GM10248 (cell line): ENCODE results near the gene HDAC6.

ENCODE experiments used
- CTCF ChIA-PET: fragments of 300-600 bp; sonication (Branson Sonifier 250); formaldehyde crosslinking; extraction: SDS; loops from one replicate; lab custom pipeline; 2021; ENCODE audit warnings: antibody characterized with exemption; lab: Yijun Ruan, JAX
- POLR2A ChIA-PET: fragments of 350-650 bp; sonication (Branson Sonifier 250); formaldehyde crosslinking; extraction: SDS; loops from one replicate; lab custom pipeline; 2020; ENCODE audit warnings: antibody characterized with exemption; lab: Yijun Ruan, JAX
- DNase-seq: peaks from one replicate; pipeline ENCODE4 v3.0.0; 2012; ENCODE audit errors: extremely low spot score
- CTCF ChIP-seq: IDR thresholded peaks from 2 replicates; pipeline ENCODE4 v1.5.1; 2012; ENCODE audit warnings: mild to moderate bottlenecking, low read depth; ENCODE audit errors: extremely low read depth, missing control alignments, control extremely low read depth

The HDAC6 gene

GRCh38 chrX:48806081-48806480 lies 4.2 kb downstream of the HDAC6 start:
- ChIA-PET CTCF (interaction anchor here (1.0 to 1.7 kb wide), 3 partner anchors 20 to 158 kb away, joined by 3 to 4 read pairs (median 4); partner anchors contain the start of gene ERAS), POLR2A (no interaction called here)
- DNase-seq, result no peak
- no peak for TF ChIP-seq CTCF

GRCh38 chrX:48813644-48814043 lies 11.8 kb downstream of the HDAC6 start:
- no peak for TF ChIP-seq CTCF
- DNase-seq, result no peak
- ChIA-PET POLR2A (no interaction called here), CTCF (no interaction called here)

GRCh38 chrX:48814722-48815121 lies 12.9 kb downstream of the HDAC6 start:
- no peak for DNase-seq
- ChIA-PET CTCF (no interaction called here), POLR2A (no interaction called here)
- TF ChIP-seq CTCF, result no peak

- DNase-seq, result no peak
- ChIA-PET POLR2A (no interaction called here), CTCF (no interaction called here)
- TF ChIP-seq CTCF, result no peak
These were observed 13.4 kb downstream of the HDAC6 start for GRCh38 chrX:48815266-48815665.

GRCh38 chrX:48816014-48816810 lies 14.3 kb downstream of the HDAC6 start:
- no peak for DNase-seq
- TF ChIP-seq CTCF, result no peak
- ChIA-PET CTCF (interaction anchor here (1.0 kb wide), 1 partner anchor 18 kb away, joined by 3 read pairs; no protein-coding TSS in a partner anchor), POLR2A (no interaction called here)

GRCh38 chrX:48818098-48818497 lies 16.2 kb downstream of the HDAC6 start:
- no peak for TF ChIP-seq CTCF
- no peak for DNase-seq
- ChIA-PET POLR2A (interaction anchor here (0.5 kb wide), 1 partner anchor 289 kb away, joined by 6 read pairs; no protein-coding TSS in a partner anchor), CTCF (no interaction called here)
